Measurements from ENCODE around the gene SPATC1L. TPM values are rescaled to one million over a fixed set of nuclear protein-coding genes. Genes with fewer than 3 reads are reported as not detected.

SPATC1L gene
- total and polyA plus RNA-seq, 2 of the 8 experiments (the other 6 are each of a cell fraction or from before 2014, with no cell fraction given) = 24.9 to 50.0 TPM

GRCh38 chr21:46154155-46154954 lies 29.9 kb downstream of the SPATC1L start (continued):
- no peak for TF ChIP-seq SIX5 (IDR thresholded peaks at IDR 0.05; ENCODE audit: low read depth, low read length)
- no peak for TF ChIP-seq RFX5 (IDR thresholded peaks at IDR 0.05; ENCODE audit: borderline replicate concordance, low read depth, low read length)
- no peak for TF ChIP-seq CBX8 (IDR thresholded peaks at IDR 0.05; ENCODE audit: borderline replicate concordance, low read depth, low read length)
- no peak for TF ChIP-seq HDAC6 (IDR thresholded peaks at IDR 0.05; ENCODE audit: low read depth, low read length)
- no peak for TF ChIP-seq TCF12 (IDR thresholded peaks at IDR 0.05; ENCODE audit: low read depth, low read length)
- TF ChIP-seq SP1 (IDR thresholded peaks at IDR 0.05; ENCODE audit: low read depth, low read length) = no peak
- TF ChIP-seq KDM5A (IDR thresholded peaks at IDR 0.05; ENCODE audit: low read length) = no peak
- no peak for TF ChIP-seq CBX5 (IDR thresholded peaks at IDR 0.05; ENCODE audit: low read depth, low read length)
